ENCODE data around the gene HS6ST2. TPM values are rescaled to one million over a fixed set of nuclear protein-coding genes. Genes with fewer than 3 reads are reported as not detected.

HS6ST2 gene
- total and polyA plus RNA-seq, 9 of the 15 experiments (the other 6 are each of a cell fraction or from before 2014, with no cell fraction given): not detected

GRCh38 chrX:132766452-132766851 lies 192.0 kb downstream of the HS6ST2 start (continued):
- TF ChIP-seq MGA (IDR thresholded peaks at IDR 0.05) (no peak), FOXA3 (CRISPR knock-in tag; conservative IDR thresholded peaks at IDR 0.05 in 1 of 2, IDR thresholded peaks at IDR 0.05 in 1 of 2) (no peak), CBX3 (IDR thresholded peaks at IDR 0.05; ENCODE audit: borderline replicate concordance in 1 of 2, low read length in 2 of 2) (no peak)

All from K562 (cell line).